Measurements from ENCODE around the gene DLG2.

GRCh38 chr11:85551881-85552280 lies 75.3 kb downstream of the DLG2 start:
- TF ChIP-seq SMARCE1 (IDR thresholded peaks at IDR 0.05) (no peak), TAF1 (IDR thresholded peaks at IDR 0.05; ENCODE audit: control insufficient read depth, extremely low read depth, insufficient read depth, low read length, severe bottlenecking) (no peak), ZNF274 (IDR thresholded peaks at IDR 0.05; ENCODE audit: borderline replicate concordance, low read depth, low read length) (no peak), MTA3 (IDR thresholded peaks at IDR 0.05; ENCODE audit: borderline replicate concordance) (no peak), POLR2A (conservative IDR thresholded peaks at IDR 0.05) (no peak), CBX2 (IDR thresholded peaks at IDR 0.05; ENCODE audit: insufficient read depth, low read length, poor library complexity, severe bottlenecking) (no peak), KDM2B (CRISPR knock-in tag; IDR thresholded peaks at IDR 0.05) (no peak), HDGF (IDR thresholded peaks at IDR 0.05) (no peak), ZBTB1 (CRISPR knock-in tag; IDR thresholded peaks at IDR 0.05; ENCODE audit: borderline replicate concordance, low read depth) (no peak)
- TF ChIP-seq, protein P1, sequence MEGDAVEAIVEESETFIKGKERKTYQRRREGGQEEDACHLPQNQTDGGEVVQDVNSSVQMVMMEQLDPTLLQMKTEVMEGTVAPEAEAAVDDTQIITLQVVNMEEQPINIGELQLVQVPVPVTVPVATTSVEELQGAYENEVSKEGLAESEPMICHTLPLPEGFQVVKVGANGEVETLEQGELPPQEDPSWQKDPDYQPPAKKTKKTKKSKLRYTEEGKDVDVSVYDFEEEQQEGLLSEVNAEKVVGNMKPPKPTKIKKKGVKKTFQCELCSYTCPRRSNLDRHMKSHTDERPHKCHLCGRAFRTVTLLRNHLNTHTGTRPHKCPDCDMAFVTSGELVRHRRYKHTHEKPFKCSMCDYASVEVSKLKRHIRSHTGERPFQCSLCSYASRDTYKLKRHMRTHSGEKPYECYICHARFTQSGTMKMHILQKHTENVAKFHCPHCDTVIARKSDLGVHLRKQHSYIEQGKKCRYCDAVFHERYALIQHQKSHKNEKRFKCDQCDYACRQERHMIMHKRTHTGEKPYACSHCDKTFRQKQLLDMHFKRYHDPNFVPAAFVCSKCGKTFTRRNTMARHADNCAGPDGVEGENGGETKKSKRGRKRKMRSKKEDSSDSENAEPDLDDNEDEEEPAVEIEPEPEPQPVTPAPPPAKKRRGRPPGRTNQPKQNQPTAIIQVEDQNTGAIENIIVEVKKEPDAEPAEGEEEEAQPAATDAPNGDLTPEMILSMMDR (IDR thresholded peaks at IDR 0.05 in 2 of 3, conservative IDR thresholded peaks at IDR 0.05 in 1 of 3; ENCODE audit: insufficient read depth in 2 of 3, low read depth in 1 of 3, low read length in 3 of 3), result no peak

Data from K562 (cell line).